A549 (cell line): Measurements from ENCODE around the gene SPG21. TPM values are rescaled to one million over a fixed set of nuclear protein-coding genes. Genes with fewer than 3 reads are reported as not detected.
A peak's percentile ranks its signal among the peaks of the same experiment; 100 is the strongest.

Source experiments
- ATAC-seq, 2 experiments: fragments of 200-7000 bp in 1 of 2; fragments of >200 bp in 1 of 2; cut with Nextera tagmentation in 1 of 2; cut with Tn5 transposase in 1 of 2; 3 replicates each; pipeline versions ENCODE4 v1.8.0 to v1.9.1; 2018 to 2020; ENCODE audit warnings: mild to moderate bottlenecking in 1 of 2, moderate library complexity in 1 of 2
- CTCF ChIA-PET: fragments of 300-600 bp; sonication (Branson Sonifier 250); formaldehyde crosslinking; extraction: SDS; loops from one replicate; lab custom pipeline; 2021; ENCODE audit warnings: antibody characterized with exemption, inconsistent platforms; lab: Yijun Ruan, JAX
- POLR2A ChIA-PET: fragments of 350-600 bp; formaldehyde crosslinking; extraction: SDS; loops from one replicate; lab custom pipeline; 2021; ENCODE audit warnings: antibody characterized with exemption, inconsistent platforms; lab: Yijun Ruan, JAX
- DNase-seq, 2 experiments: peaks; one replicate each; pipeline versions ENCODE4 v3.0.0 to v3.0.0-alpha.2; 2011 to 2016; ENCODE audit warnings: low read depth in 1 of 2, low spot score in 1 of 2
- FAIRE-seq: peaks from 2 replicates; lab custom pipeline; 2011; peaks lifted over from hg19 to GRCh38; lab: Jason Lieb, UNC
- H3K27ac ChIP-seq, 2 experiments: fragments of >200 bp; sonication (Bioruptor Twin); formaldehyde crosslinking; 3 replicates each; pipeline ENCODE4 v1.5.1; 2016 to 2017
- H3K4me1 ChIP-seq: fragments of >200 bp; sonication (Bioruptor Twin); formaldehyde crosslinking; 3 replicates; pipeline ENCODE4 v1.6.1; 2016
- H3K4me2 ChIP-seq: fragments of >200 bp; sonication (Bioruptor Twin); formaldehyde crosslinking; 3 replicates; pipeline ENCODE4 v1.6.1; 2016
- H3K4me3 ChIP-seq: fragments of >200 bp; sonication (Bioruptor Twin); formaldehyde crosslinking; 3 replicates; pipeline ENCODE4 v1.5.1; 2016
- H3K9me3 ChIP-seq: fragments of >200 bp; sonication (Bioruptor Twin); formaldehyde crosslinking; 3 replicates; pipeline ENCODE4 v1.6.1; 2016
- CEBPB ChIP-seq, 2 experiments: fragments of >200 bp in 1 of 2; sonication (Bioruptor Twin) in 1 of 2; formaldehyde crosslinking in 1 of 2; IDR thresholded peaks; 2 replicates each; pipeline ENCODE4 v1.6.1; 2012 to 2016
- EHMT2 ChIP-seq: fragments of 200-600 bp; sonication (generic); IDR thresholded peaks from 2 replicates; pipeline ENCODE4 v1.6.1; 2016; ENCODE audit warnings: antibody characterized with exemption, low read depth, mild to moderate bottlenecking, moderate library complexity
- HEYL ChIP-seq: fragments of 250-450 bp; sonication (Bioruptor Pico); IDR thresholded peaks from 2 replicates; pipeline ENCODE4 v1.8.0; 2021; ENCODE audit warnings: mild to moderate bottlenecking, moderate library complexity
- HOXB13 ChIP-seq: fragments of 250-450 bp; sonication (Bioruptor Pico); IDR thresholded peaks from 2 replicates; pipeline ENCODE4 v1.5.0; 2020; ENCODE audit warnings: low read depth, mild to moderate bottlenecking, moderate library complexity
- HOXB5 ChIP-seq: fragments of 250-450 bp; sonication (Bioruptor Pico); IDR thresholded peaks from 2 replicates; pipeline ENCODE4 v1.5.0; 2020; ENCODE audit warnings: mild to moderate bottlenecking, moderate library complexity
- JUNB ChIP-seq: fragments of >200 bp; sonication (Bioruptor Twin); formaldehyde crosslinking; IDR thresholded peaks from 2 replicates; pipeline ENCODE4 v1.6.1; 2016
- KDM1A ChIP-seq: fragments of 200-600 bp; sonication (generic); IDR thresholded peaks from 2 replicates; pipeline ENCODE4 v1.6.1; 2016; ENCODE audit warnings: low read depth, mild to moderate bottlenecking
- KDM5A ChIP-seq: fragments of 200-600 bp; sonication (generic); IDR thresholded peaks from 2 replicates; pipeline ENCODE4 v1.6.1; 2016; ENCODE audit warnings: antibody characterized with exemption, mild to moderate bottlenecking
- MYC ChIP-seq: IDR thresholded peaks from 2 replicates; pipeline ENCODE4 v1.6.1; 2012; ENCODE audit warnings: mild to moderate bottlenecking, inconsistent platforms, low read length, improper control_type of control experiment, borderline replicate concordance
- NFE2L2 ChIP-seq: fragments of 150-350 bp; conservative IDR thresholded peaks from 2 replicates; pipeline ENCODE4 v1.6.1; 2014; ENCODE audit warnings: low read length
- NPAS2 ChIP-seq: fragments of 250-450 bp; sonication (Bioruptor Pico); IDR thresholded peaks from 2 replicates; pipeline ENCODE4 v1.8.0; 2022; ENCODE audit warnings: mild to moderate bottlenecking, moderate library complexity, borderline replicate concordance
- NR3C1 ChIP-seq: fragments of >200 bp; sonication (Bioruptor Twin); formaldehyde crosslinking; IDR thresholded peaks from 3 replicates; pipeline ENCODE4 v1.6.1; 2017
- PHF8 ChIP-seq: fragments of 200-600 bp; sonication (generic); IDR thresholded peaks from 2 replicates; pipeline ENCODE4 v1.6.1; 2016; ENCODE audit warnings: low read depth, mild to moderate bottlenecking, antibody characterized with exemption, moderate library complexity, borderline replicate concordance
- RAD21 ChIP-seq, 2 experiments: fragments of >200 bp in 1 of 2; sonication (Bioruptor Twin) in 1 of 2; formaldehyde crosslinking in 1 of 2; IDR thresholded peaks in 1 of 2; conservative IDR thresholded peaks in 1 of 2; 2 replicates in 1 of 2; 3 replicates in 1 of 2; pipeline ENCODE4 v1.6.1; 2012 to 2018; ENCODE audit warnings: inconsistent platforms in 1 of 2
- RNF2 ChIP-seq: fragments of 200-600 bp; sonication (generic); IDR thresholded peaks from 2 replicates; pipeline ENCODE4 v1.6.1; 2016; ENCODE audit warnings: low read depth, mild to moderate bottlenecking, antibody characterized with exemption, moderate library complexity, borderline replicate concordance
- TFCP2L1 ChIP-seq: fragments of 250-450 bp; sonication (Bioruptor Pico); IDR thresholded peaks from 2 replicates; pipeline ENCODE4 v1.5.0; 2021; ENCODE audit warnings: mild to moderate bottlenecking
- TP53 ChIP-seq: fragments of 250-450 bp; sonication (Bioruptor Pico); IDR thresholded peaks from 2 replicates; pipeline ENCODE4 v1.5.0; 2021; ENCODE audit warnings: mild to moderate bottlenecking, moderate library complexity
- ZFP36 ChIP-seq: fragments of 450-650 bp; IDR thresholded peaks from 2 replicates; pipeline ENCODE4 v1.6.1; 2014; ENCODE audit warnings: borderline replicate concordance; ENCODE audit not compliant: partially characterized antibody
- WGBS: methylation state at CpG from one replicate; pipeline ENCODE4 v1.1.6; 2017; ENCODE audit errors: missing lambda C conversion rate; 5-methylcytosine and 5-hydroxymethylcytosine counted together
- polyA plus RNA-seq, 4 experiments: library from polyadenylated mRNA; depleted of rRNA in 3 of 4; stranded (reverse); fragments of >200 nt; fragmentation: RNase III in 1 of 4; extraction: RNeasy Plus Mini Kit Qiagen cat#74134 plus additional on column Dnase treatment in 1 of 4; gene quantifications; 2 replicates in 3 of 4; 3 replicates in 1 of 4; pipeline ENCODE4 v1.2.3, GENCODE V29; 2011 to 2017
- TF ChIP-seq, protein P1 (sequence below): fragments of 150-350 bp; IDR thresholded peaks from 2 replicates; pipeline ENCODE4 v1.6.1; 2014; ENCODE audit warnings: low read depth, mild to moderate bottlenecking, low read length
- TF ChIP-seq, protein P2 (sequence below): fragments of >200 bp; sonication (Bioruptor Twin); formaldehyde crosslinking; IDR thresholded peaks from 3 replicates; pipeline ENCODE4 v1.6.1; 2016
- TF ChIP-seq, protein P3 (sequence below): fragments of 250-450 bp; sonication (Bioruptor Pico); IDR thresholded peaks from 2 replicates; pipeline ENCODE4 v1.5.0; 2020; ENCODE audit warnings: low read depth, mild to moderate bottlenecking, moderate library complexity

SPG21 gene
- polyA plus RNA-seq, 2 of the 4 experiments (the other 2 are of a cell fraction) = 117 to 155 TPM

DNA sequence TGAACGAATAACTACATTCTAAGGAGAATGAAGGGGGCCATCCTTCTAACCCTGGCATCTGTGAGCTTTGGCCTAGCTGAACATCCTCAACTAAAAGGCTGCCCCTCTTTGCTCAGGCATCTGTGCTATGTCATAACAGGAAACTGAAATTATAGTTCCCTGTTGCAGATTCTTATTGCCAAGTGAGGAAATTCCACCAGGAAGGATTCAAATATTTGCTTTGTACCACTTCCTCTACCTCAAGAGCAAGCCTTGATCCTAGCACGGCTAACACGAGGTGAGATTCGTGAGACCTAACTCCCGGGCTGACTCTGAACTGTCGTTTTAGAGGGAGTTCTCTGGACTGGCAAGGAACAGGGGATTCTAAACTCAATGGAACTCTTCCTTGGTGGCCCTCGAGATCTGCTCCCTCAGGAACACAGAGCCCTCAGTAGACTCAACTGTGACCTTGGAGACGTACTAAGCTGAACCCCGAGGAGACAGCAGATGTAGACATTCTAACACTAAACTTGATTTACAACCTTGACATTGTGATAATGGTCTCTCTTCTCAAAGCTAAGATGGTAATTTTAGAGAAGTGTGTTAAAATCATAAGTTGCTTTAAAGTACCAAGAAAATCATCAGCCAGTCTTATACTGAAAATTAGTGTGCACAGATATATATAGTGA lies 4.2 kb downstream of the SPG21 start:
- Histone ChIP-seq H3K4me1 (peaks cover 22% of the 10 kb centered on the region), H3K4me2 (peak overlapping the region; percentile 55), H3K4me3 (no peak overlapping the region), H3K27ac (peak overlapping the region in 1 of 2 experiments; percentile 57; a peak in 3 of 6 replicates), H3K9me3 (no peaks in the 10 kb centered on the region)
- FAIRE-seq (no peak), DNase-seq (peak in 1 of 2 experiments; percentile 51), ATAC-seq (no peak)
- 42% methylated on average over 9 of the region's 9 CpGs for WGBS
- TF ChIP-seq MYC (no peak), NPAS2 (CRISPR knock-in tag) (no peak), HOXB5 (CRISPR knock-in tag) (no peak), NR3C1 (no peak), HOXB13 (CRISPR knock-in tag) (no peak), HEYL (CRISPR knock-in tag) (no peak)
- TF ChIP-seq, protein P1, sequence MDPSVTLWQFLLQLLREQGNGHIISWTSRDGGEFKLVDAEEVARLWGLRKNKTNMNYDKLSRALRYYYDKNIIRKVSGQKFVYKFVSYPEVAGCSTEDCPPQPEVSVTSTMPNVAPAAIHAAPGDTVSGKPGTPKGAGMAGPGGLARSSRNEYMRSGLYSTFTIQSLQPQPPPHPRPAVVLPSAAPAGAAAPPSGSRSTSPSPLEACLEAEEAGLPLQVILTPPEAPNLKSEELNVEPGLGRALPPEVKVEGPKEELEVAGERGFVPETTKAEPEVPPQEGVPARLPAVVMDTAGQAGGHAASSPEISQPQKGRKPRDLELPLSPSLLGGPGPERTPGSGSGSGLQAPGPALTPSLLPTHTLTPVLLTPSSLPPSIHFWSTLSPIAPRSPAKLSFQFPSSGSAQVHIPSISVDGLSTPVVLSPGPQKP = no peak
- TF ChIP-seq, protein P2, sequence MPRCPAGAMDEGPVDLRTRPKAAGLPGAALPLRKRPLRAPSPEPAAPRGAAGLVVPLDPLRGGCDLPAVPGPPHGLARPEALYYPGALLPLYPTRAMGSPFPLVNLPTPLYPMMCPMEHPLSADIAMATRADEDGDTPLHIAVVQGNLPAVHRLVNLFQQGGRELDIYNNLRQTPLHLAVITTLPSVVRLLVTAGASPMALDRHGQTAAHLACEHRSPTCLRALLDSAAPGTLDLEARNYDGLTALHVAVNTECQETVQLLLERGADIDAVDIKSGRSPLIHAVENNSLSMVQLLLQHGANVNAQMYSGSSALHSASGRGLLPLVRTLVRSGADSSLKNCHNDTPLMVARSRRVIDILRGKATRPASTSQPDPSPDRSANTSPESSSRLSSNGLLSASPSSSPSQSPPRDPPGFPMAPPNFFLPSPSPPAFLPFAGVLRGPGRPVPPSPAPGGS = no peak
- POLR2A ChIA-PET = no interaction called here
- CTCF ChIA-PET = interaction anchor here (1.8 kb wide), 1 partner anchor 93 kb away, joined by 4 read pairs; no protein-coding TSS in a partner anchor

DNA sequence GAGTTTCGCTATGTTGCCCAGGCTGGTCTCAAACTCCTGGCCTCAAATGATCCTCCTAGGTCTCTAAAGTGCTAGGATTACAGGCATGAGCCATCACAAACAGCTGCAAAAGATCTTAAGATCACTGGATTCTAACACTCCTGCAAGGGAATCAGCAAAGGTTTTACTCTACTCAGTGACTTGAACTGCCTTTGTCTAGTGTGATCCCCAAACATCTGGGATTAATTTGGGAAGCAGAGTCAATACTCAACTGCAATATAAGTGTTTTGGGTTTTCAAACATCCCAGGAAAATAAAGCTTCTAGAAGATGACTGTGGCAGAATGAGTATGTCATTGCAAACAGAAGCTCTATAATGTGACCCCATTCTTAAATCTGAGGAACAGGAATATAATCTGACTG lies 7.2 kb downstream of the SPG21 start:
- DNase-seq (no peak), FAIRE-seq (no peak), ATAC-seq (no peak)
- Histone ChIP-seq H3K4me2 (no peak overlapping the region), H3K9me3 (no peaks in the 10 kb centered on the region), H3K4me3 (no peak overlapping the region), H3K4me1 (peaks cover 14% of the 10 kb centered on the region), H3K27ac (no peak overlapping the region)
- TF ChIP-seq NFE2L2 = no peak
- TF ChIP-seq TP53 (CRISPR knock-in tag) = no peak
- ChIA-PET CTCF (interaction anchor here (1.3 to 1.4 kb wide), 2 partner anchors 172 to 255 kb away, joined by 3 to 4 read pairs; no protein-coding TSS in a partner anchor), POLR2A (no interaction called here)
- 96% methylated on average over 1 of the region's 1 CpG for WGBS

DNA sequence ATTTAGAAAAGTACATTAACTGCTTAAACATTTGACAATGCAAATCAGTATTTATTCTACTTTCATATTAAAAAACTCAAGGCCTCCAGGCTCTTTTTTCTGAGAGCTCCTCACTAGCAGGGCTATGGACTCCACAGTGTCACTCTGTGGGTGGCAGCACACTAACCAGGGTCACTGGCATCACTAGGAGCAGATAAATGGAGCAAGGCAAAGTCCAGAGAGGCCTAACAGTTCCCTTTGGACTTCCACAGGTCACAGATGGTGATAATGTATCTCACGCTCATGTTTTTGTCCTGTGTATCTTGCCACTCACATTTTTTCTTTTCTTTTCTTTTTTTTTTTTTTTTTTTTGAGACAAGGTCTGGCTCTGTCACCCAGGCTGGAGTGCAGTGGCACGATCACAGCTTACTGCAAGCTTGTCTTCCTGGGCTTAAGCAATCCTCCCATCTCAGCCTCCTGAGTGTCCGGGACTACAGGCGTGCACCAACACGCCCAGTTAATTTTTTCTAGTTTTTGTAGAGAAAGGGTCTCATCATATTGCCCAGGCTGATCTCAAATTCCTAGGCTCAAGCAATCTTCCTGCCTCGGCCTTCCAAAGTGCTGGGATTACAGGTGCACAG lies 7.8 kb downstream of the SPG21 start:
- no peak overlapping the region for H3K27ac ChIP-seq
- no peak for FAIRE-seq
- POLR2A ChIA-PET = interaction anchor here (0.5 to 0.6 kb wide), 2 partner anchors 105 to 156 kb away, joined by 3 to 12 read pairs; no protein-coding TSS in a partner anchor
- TF ChIP-seq JUNB = no peak
- TF ChIP-seq EHMT2 = no peak
- TF ChIP-seq PHF8 = no peak
- no peak for TF ChIP-seq RAD21 (conservative IDR thresholded peaks at IDR 0.05 in 1 of 2, IDR thresholded peaks at IDR 0.05 in 1 of 2)
- 93% methylated on average over 6 of the region's 6 CpGs for WGBS
- no peak overlapping the region for H3K4me3 ChIP-seq
- H3K9me3 ChIP-seq = no peaks in the 10 kb centered on the region
- no peak for DNase-seq
- H3K4me1 ChIP-seq = peaks cover 12% of the 10 kb centered on the region
- H3K4me2 ChIP-seq = no peak overlapping the region
- no peak for ATAC-seq
- CTCF ChIA-PET = interaction anchor here (1.3 kb wide), 1 partner anchor 171 kb away, joined by 3 read pairs; no protein-coding TSS in a partner anchor

DNA sequence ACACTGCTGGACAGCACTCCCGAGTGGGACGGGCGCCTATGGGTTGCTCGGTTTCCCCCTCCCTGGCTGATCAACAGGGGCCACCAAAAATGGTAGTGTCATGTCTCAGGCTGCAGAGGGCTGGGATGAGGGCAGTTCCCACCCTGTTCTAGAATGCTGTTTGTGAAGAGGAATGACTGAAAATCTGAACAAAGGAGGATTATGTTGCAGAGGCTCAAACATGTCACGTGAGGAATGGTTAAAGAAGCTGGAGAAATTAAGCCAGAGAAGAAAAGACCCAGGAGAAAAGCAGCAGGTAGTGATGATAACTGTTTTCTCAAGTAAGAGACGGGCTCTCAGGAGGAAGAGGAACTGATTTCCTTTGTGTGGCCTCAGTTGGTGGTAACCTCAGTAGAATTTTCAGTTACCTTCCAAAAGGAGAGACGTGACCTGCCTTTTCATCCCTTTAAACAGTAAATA lies 10.4 kb downstream of the SPG21 start:
- CTCF ChIA-PET = interaction anchor here (0.6 to 1.1 kb wide), 4 partner anchors 10 to 238 kb away, joined by 3 to 6 read pairs (median 3); no protein-coding TSS in a partner anchor
- ATAC-seq = no peak
- TF ChIP-seq RNF2 = no peak
- no peak for TF ChIP-seq ZFP36
- no peak for TF ChIP-seq KDM1A
- no peak for TF ChIP-seq CEBPB (IDR thresholded peaks at IDR 0.05)
- TF ChIP-seq TFCP2L1 (CRISPR knock-in tag) = no peak
- TF ChIP-seq, protein P3, sequence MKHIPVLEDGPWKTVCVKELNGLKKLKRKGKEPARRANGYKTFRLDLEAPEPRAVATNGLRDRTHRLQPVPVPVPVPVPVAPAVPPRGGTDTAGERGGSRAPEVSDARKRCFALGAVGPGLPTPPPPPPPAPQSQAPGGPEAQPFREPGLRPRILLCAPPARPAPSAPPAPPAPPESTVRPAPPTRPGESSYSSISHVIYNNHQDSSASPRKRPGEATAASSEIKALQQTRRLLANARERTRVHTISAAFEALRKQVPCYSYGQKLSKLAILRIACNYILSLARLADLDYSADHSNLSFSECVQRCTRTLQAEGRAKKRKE = no peak
- no peak for TF ChIP-seq NR3C1
- TF ChIP-seq KDM5A = no peak
- TF ChIP-seq NPAS2 (CRISPR knock-in tag) = no peak

More for the DNA sequence above, 10.4 kb downstream of the SPG21 start:
- Histone ChIP-seq H3K27ac (no peak overlapping the region), H3K4me1 (no peaks in the 10 kb centered on the region), H3K4me2 (no peak overlapping the region), H3K9me3 (no peaks in the 10 kb centered on the region), H3K4me3 (no peak overlapping the region)
- POLR2A ChIA-PET = no interaction called here
- DNase-seq (no peak), FAIRE-seq (no peak)
- WGBS = 89% methylated on average over 7 of the region's 7 CpGs
